Urinary bladder (tissue), 4 donors: ENCODE results near the gene SDR42E2. TPM values are rescaled to one million over a fixed set of nuclear protein-coding genes. Genes with fewer than 3 reads are reported as not detected.
"Not testable (repeated sequence)": the region's sequence is repeated elsewhere in the genome, so short reads cannot be mapped to it uniquely, and the experiment has no call there.

ENCODE experiments used
- DNase-seq: peaks from one replicate; pipeline ENCODE4 v3.0.0-alpha.2; 2015; ENCODE audit errors: extremely low spot score
- H3K27ac ChIP-seq: one replicate; pipeline ENCODE4 v1.5.1; 2013; ENCODE audit warnings: low read depth, mild to moderate bottlenecking, moderate library complexity
- H3K36me3 ChIP-seq: one replicate; pipeline ENCODE4 v1.6.1; 2013; ENCODE audit warnings: mild to moderate bottlenecking, moderate library complexity; ENCODE audit not compliant: insufficient read depth
- H3K4me1 ChIP-seq: one replicate; pipeline ENCODE4 v1.6.1; 2013; ENCODE audit warnings: mild to moderate bottlenecking, moderate library complexity; ENCODE audit not compliant: insufficient read depth
- H3K4me3 ChIP-seq: one replicate; pipeline ENCODE4 v1.5.1; 2013; ENCODE audit warnings: low read depth, low read length
- WGBS: extraction: QIAGEN DNeasy Blood & Tissue Kit; methylation state at CpG from one replicate; pipeline ENCODE4 v1.1.7; 2013; 5-methylcytosine and 5-hydroxymethylcytosine counted together
- polyA plus RNA-seq: library from polyadenylated mRNA; stranded (reverse); fragments of 200-250 nt; gene quantifications from one replicate; pipeline ENCODE4 v1.2.3, GENCODE V29; 2013
- total RNA-seq: library from RNA; depleted of rRNA; stranded (reverse); fragments of >200 nt; gene quantifications from one replicate; pipeline ENCODE4 v1.2.3, GENCODE V29; 2014
- donor health status: healthy with polysubstance abuse.
- donor health status: healthy.

The SDR42E2 gene
- total and polyA plus RNA-seq, 2 donors = not detected

DNA sequence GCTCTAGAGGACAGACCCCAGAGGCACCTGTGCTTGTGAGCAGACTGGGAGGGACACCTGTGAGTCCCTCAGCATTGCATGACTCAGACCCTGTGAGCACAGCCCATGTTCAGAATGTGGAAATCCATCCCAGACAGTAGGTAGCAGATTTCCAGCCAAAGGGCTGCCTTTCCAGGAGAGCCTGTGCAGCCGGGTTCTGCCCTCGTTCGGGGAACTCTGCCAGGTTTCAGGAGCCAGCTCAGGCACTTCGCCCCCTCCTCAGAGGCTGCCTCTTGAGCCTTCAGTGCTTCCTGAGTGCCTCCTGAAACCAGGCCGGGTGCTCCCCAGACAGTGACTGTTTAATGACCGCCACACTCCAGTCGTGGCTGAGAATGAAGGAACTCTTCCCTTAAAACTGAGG lies 23.3 kb upstream of the SDR42E2 start:
- H3K36me3 ChIP-seq = no peaks in the 10 kb centered on the region
- WGBS = 49% methylated on average over 7 of the region's 7 CpGs
- DNase-seq = no peak
- H3K27ac ChIP-seq = no peak overlapping the region
- H3K4me3 ChIP-seq = no peak overlapping the region
- no peaks in the 10 kb centered on the region for H3K4me1 ChIP-seq

DNA sequence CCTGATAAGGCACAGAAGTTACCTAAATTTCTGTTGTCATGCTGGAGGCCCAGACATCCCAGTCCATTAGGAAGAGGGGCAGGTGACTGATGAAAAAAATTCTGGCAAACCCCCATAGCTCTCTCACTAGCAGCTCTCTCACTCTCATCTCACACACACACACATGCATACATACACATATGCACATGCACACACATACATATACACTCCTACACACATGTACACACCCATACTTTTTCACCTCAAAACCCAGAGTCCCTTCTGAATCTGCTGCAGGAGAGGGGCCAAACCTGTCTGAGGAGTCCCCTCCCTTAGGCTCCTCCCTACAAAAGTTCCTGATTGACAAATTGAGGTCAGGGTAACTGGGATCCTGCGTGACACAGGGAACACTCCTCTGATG lies 22.6 kb upstream of the SDR42E2 start:
- H3K4me1 ChIP-seq = no peaks in the 10 kb centered on the region
- WGBS = 78% methylated on average over 1 of the region's 1 CpG
- DNase-seq = no peak

DNA sequence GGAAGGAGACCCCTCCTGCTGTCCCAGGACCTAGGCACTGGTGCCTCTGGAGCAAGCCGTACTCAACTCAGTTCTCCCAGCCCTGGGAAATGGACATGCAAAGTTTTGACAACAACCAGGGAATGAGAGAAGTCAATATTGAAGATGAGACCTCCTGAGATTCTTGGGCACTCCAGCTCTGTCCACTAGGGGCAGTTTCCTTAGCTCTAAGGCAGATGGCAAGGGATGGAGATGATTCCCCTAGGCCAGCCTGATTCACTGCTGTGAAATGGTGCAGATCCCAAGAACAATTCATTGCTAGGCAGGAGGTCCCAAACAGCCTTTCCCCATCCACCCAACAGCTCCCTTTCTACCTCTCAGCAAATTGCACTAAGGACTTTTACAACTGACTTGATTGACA lies 20.5 kb upstream of the SDR42E2 start:
- Histone ChIP-seq H3K36me3 (no peaks in the 10 kb centered on the region), H3K27ac (no peak overlapping the region), H3K4me3 (no peak overlapping the region), H3K4me1 (no peaks in the 10 kb centered on the region)
- WGBS = 93% methylated on average over 1 of the region's 1 CpG
- no peak for DNase-seq

More for the DNA sequence above, 22.6 kb upstream of the SDR42E2 start:
- Histone ChIP-seq H3K4me3 (no peak overlapping the region), H3K27ac (no peak overlapping the region), H3K36me3 (no peaks in the 10 kb centered on the region)

DNA sequence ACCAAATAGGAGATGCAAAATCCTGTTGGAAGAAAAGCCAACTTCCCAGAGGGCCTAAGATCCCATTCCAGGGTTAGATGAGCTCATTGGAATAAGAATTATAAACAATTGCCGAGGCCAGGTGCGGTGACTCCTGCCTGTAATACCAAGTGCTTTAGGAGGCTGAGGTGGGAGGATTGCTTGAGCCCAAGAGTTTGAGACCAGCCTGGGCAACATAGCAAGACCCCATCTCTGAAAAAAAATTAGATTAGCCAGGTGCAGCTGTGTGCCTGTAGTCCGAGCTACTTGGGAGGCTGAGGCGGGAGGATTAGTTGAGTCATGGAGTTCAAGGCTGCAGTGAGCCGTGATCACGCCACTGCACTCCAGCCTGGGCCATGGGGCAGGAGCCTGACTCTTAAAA lies 17.8 kb upstream of the SDR42E2 start:
- Histone ChIP-seq H3K4me3 (no peak overlapping the region), H3K4me1 (no peaks in the 10 kb centered on the region), H3K36me3 (no peaks in the 10 kb centered on the region), H3K27ac (no peak overlapping the region)
- 83% methylated on average over 6 of the region's 6 CpGs for WGBS
- no peak for DNase-seq

DNA sequence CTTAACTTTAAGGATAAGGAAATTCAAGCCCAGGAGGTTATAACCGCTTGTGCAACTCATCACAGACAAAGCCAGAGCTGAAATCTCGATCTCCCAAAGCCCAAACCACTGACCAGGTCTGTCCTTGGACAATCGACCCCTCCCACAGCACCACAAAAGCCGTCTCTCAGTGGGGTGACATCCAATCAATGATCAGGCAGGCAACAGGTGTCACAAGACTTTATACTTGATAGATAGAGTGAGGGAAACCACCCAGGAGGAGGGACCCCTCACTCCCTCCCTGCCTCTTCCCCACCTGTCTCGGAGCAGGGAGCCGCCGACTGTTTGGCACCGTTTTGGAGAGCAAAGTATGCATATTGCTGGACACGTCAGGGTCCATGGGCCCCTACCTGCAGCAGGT lies 14.5 kb upstream of the SDR42E2 start:
- Histone ChIP-seq H3K27ac (no peak overlapping the region), H3K4me3 (no peak overlapping the region), H3K4me1 (no peaks in the 10 kb centered on the region), H3K36me3 (no peaks in the 10 kb centered on the region)
- WGBS = 61% methylated on average over 9 of the region's 9 CpGs
- no peak for DNase-seq

DNA sequence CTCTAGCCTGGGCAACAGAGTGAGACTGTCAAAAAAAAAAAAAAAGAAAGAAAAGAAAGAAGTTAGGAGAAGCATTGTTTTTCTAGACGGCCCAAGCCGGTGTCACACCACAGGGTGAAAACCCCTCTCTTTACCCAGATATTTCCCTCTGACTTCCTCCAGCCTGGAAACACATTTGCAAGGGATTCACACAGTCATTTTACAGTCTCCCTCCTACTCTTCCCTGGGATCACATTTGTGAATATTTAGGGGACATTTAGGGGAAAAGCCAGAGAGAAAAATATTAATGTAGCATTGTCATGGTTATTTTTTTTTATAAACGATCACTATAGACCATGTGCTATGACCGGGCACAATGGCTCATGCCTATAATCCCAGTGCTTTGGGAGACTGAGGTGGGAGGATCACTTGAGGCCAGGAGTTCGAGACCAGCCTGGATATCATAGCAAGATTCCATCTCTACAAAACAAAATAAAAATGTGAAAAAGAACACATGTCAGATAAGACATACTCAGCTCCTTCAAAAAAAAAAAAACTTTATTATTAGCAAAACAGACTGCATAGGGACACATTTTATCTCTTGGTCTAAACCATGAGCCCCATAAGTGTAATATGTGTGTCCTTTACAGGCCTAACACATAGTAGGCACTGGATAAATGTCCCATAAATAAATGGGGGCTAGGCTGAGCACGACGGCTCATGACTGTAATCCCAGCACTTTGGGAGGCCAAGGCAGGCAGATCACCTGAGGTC lies 10.9 kb upstream of the SDR42E2 start:
- H3K27ac ChIP-seq = no peak overlapping the region
- no peaks in the 10 kb centered on the region for H3K36me3 ChIP-seq
- DNase-seq = no peak
- H3K4me1 ChIP-seq = no peaks in the 10 kb centered on the region
- 76% methylated on average over 7 of the region's 7 CpGs for WGBS
- no peak overlapping the region for H3K4me3 ChIP-seq

DNA sequence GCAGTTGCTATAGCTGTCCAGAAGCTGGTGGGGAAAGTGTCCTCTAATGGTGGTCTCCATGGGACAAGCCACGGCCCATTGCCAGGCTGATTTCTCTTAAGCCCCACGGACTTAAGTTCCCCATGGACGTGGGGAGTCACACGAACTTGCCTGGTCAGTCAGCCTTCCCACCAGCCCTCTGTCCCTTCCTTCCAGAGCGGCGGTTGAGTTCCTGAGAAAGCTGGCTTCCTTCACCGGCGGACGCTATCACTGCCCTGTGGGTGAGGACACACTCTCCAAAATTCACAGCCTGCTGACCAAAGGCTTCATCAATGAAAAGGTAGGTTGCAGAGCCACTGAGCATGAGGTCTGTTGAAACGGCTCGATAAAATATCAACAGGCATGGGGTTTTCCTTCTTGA lies 10.0 kb upstream of the SDR42E2 start:
- no peaks in the 10 kb centered on the region for H3K4me1 ChIP-seq
- no peak overlapping the region for H3K4me3 ChIP-seq
- H3K27ac ChIP-seq = no peak overlapping the region
- 86% methylated on average over 11 of the region's 11 CpGs for WGBS
- no peaks in the 10 kb centered on the region for H3K36me3 ChIP-seq
- no peak for DNase-seq

DNA sequence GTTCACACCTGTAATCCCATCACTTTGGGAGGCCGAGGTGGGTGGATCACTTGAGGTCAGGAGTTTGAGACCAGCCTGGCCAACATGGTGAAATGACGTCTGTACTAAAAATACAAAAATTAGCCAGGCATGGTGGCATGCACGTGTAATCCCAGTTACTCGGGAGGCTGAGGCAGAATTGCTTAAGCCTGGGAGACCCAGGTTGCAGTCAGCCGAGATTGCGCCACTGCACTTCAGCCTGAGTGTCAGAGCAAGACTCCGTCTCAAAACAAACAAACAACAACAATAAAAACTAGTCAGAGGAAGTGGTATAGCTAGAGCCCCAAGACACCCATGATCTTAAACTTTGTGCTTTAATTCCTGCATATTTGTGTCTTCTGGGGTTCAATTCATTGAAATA lies 9.2 kb upstream of the SDR42E2 start:
- H3K4me1 ChIP-seq, H3K27ac ChIP-seq, H3K36me3 ChIP-seq, DNase-seq, H3K4me3 ChIP-seq: not testable (repeated sequence)
- WGBS = 63% methylated on average over 7 of the region's 7 CpGs

DNA sequence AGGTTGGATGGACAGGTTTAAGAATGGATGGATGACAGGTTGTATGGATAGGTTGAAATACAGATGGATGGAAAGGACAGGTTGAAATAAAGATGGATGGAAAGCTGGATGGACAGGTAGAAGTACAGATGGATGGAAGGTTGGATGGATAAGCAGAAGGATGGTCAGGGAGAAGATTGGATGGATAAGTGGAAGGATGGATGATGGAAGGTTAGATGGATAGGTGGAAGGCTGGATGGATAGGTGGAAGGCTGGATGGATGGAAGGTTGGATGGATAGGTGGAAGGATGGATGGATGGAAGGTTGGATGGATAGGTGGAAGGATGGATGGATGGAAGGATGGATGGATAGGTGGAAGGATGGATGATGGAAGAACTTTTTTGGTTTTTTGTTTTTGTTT lies 905 bp upstream of the SDR42E2 start:
- no peak for DNase-seq
- Histone ChIP-seq H3K36me3 (no peaks in the 10 kb centered on the region), H3K27ac (no peak overlapping the region), H3K4me1 (no peaks in the 10 kb centered on the region), H3K4me3 (no peak overlapping the region)

DNA sequence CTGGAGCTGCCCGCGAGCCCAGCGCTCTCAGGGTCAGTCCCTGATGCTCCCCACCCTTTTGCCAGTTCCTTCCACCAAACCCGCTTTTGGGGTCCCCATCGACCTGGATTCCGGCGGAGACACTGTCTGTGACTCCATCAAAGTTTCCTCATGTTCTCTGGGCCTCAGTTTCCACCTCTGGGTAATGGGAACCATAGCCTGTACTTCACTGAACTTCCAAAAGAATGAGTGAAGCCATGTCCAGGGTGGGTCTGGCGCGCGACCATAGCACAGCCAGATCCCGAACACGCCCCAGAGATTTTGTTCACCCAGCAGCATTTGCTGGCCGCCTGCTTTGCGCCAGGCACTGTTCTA lies 327 bp downstream of the SDR42E2 start:
- Histone ChIP-seq H3K4me3 (no peak overlapping the region), H3K27ac (no peak overlapping the region), H3K4me1 (no peaks in the 10 kb centered on the region), H3K36me3 (no peaks in the 10 kb centered on the region)
- DNase-seq = no peak
- 35% methylated on average over 14 of the region's 14 CpGs for WGBS

DNA sequence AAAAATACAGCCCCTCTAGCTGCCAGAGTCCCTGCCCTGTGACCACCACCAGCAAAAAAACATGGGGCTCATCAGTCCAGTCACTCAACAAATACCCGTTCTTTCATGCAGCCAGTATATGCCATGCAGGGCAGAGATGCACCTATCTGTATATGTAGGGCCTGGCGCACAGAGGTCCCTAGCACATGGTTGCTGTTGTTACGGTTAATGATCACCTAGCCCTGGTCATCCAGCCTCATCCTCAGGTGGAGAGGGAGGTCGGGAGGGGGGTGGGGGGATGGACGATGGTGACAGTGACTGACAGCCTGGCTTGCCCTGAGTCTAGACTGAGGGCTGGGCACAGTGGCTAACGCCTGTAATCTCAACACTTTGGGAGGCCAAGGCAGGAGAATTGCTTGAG lies 1.5 kb downstream of the SDR42E2 start:
- WGBS = 83% methylated on average over 6 of the region's 6 CpGs
- no peak for DNase-seq

DNA sequence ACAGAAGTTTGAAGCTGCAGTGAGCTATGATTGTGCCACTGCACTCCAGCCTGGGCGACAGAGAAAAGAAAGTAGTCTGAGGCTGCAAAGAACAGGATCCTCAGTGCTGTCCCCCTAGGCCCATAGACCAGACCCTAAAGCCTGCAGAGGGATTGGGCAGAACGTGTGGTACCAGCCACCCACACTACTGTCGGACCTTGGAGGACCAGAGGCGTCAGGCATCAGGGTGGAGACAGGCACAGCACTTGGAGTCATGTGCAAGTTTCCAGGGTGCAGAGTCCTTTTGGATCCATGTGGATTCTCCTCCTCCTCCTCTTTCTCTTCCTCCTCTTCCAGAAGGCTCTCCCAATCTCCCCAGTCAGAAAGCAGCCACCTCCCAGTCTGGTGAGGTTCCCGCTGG lies 2.2 kb downstream of the SDR42E2 start:
- H3K36me3 ChIP-seq = no peaks in the 10 kb centered on the region
- no peak overlapping the region for H3K4me3 ChIP-seq
- H3K27ac ChIP-seq = no peak overlapping the region
- no peak for DNase-seq
- H3K4me1 ChIP-seq = no peaks in the 10 kb centered on the region
- WGBS = 86% methylated on average over 5 of the region's 5 CpGs

More for the DNA sequence above, 1.5 kb downstream of the SDR42E2 start:
- Histone ChIP-seq H3K27ac (no peak overlapping the region), H3K4me1 (no peaks in the 10 kb centered on the region), H3K4me3 (no peak overlapping the region), H3K36me3 (no peaks in the 10 kb centered on the region)

DNA sequence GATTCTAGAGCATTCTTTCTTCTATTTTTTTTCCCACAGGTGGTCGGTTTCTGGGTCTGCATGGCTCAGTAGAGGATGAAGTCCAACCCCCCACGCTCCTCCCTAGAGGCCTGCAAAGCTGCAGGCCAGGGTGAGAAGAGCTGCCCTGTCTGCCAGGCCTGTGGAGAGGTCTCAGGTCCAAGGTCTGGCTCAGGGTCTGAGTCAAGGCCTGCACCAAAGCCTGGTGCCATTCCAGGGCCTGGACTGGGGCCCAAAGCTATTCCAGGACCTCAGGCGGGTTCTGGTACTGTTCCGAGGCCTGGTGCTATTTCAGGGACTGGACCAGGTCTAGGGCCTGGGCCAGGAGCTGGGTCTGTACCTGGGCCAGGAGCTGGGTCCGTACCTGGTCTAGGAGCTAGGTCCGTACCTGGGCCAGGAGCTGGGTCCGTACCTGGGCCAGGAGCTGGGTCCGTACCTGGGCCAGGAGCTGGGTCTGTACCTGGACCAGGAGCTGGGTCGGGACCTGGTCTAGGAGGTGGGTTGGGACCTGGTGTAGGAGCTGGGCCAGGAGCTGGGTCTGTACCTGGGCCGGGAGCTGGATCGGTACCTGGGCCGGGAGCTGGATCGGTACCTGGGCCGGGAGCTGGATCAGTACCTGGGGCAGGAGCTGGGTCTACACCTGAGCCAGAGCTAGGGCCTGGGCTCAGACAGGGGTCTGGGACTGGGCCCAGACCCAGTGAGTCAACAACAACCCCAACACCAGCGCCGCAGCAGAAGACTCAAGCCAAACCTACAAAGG lies 3.4 kb downstream of the SDR42E2 start:
- no peak overlapping the region for H3K27ac ChIP-seq
- H3K4me1 ChIP-seq = no peaks in the 10 kb centered on the region
- no peak for DNase-seq
- H3K4me3 ChIP-seq = no peak overlapping the region
- no peaks in the 10 kb centered on the region for H3K36me3 ChIP-seq
- 93% methylated on average over 16 of the region's 16 CpGs for WGBS

DNA sequence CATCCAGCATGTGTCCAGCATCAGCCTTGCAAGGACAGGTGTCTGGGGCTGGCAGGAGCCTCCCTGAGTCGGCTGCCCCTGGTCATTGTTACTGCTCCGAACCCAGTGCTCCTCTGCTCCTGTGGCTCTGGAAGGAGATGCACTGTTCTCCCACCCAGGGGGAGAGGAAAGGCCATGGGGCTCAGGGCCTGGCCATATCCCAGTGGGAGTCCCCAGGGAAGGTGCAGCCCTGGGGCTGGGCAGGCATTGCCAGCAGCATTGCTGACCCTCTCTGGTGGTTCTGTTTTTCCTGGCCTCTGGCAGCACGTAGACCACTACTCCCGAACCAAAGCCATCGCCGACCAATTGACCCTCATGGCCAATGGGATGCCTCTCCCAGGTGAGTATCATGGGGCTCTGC lies 9.6 kb downstream of the SDR42E2 start:
- 92% methylated on average over 6 of the region's 6 CpGs for WGBS
- Histone ChIP-seq H3K27ac (no peak overlapping the region), H3K4me3 (no peak overlapping the region), H3K36me3 (no peaks in the 10 kb centered on the region), H3K4me1 (no peaks in the 10 kb centered on the region)
- DNase-seq = no peak
